ENCODE data around the gene BNIP2. TPM values are rescaled to one million over a fixed set of nuclear protein-coding genes. Genes with fewer than 3 reads are reported as not detected.

BNIP2 gene
- total and polyA plus RNA-seq, 2 donors, result 63.9 to 66.9 TPM

GRCh38 chr15:59678620-59679019 lies 10.5 kb downstream of the BNIP2 start:
- Histone ChIP-seq H3K36me3 (ENCODE audit: control insufficient read depth in 2 of 2, insufficient read depth in 2 of 2, low read length in 1 of 2) (peaks cover 42 to 68% of the 10 kb centered on the region in 2 donors), H3K27me3 (ENCODE audit: control insufficient read depth in 2 of 2, insufficient read depth in 1 of 2, low read length in 1 of 2) (no peaks in the 10 kb centered on the region), H3K27ac (ENCODE audit: low read depth in 1 of 2, low read length in 1 of 2) (no peak overlapping the region), H3K4me1 (ENCODE audit: control insufficient read depth in 2 of 2, insufficient read depth in 2 of 2, low read length in 2 of 2) (no peaks in the 10 kb centered on the region), H3K9me3 (ENCODE audit: control insufficient read depth in 2 of 2, insufficient read depth in 1 of 2, low read length in 1 of 2) (no peaks in the 10 kb centered on the region), H3K4me3 (ENCODE audit: low read length in 2 of 2) (no peak overlapping the region)
- DNase-seq (ENCODE audit: low read depth in 6 of 9, low spot score in 9 of 9), result no peak
- 89% methylated on average over 1 of the region's 1 CpG for WGBS

- no peak for DNase-seq (ENCODE audit: low read depth in 6 of 9, low spot score in 9 of 9)
- Histone ChIP-seq H3K27ac (ENCODE audit: low read depth in 1 of 2, low read length in 1 of 2) (no peak overlapping the region), H3K4me3 (ENCODE audit: low read length in 2 of 2) (no peak overlapping the region), H3K27me3 (ENCODE audit: control insufficient read depth in 2 of 2, insufficient read depth in 1 of 2, low read length in 1 of 2) (no peaks in the 10 kb centered on the region), H3K4me1 (ENCODE audit: control insufficient read depth in 2 of 2, insufficient read depth in 2 of 2, low read length in 2 of 2) (no peaks in the 10 kb centered on the region), H3K9me3 (ENCODE audit: control insufficient read depth in 2 of 2, insufficient read depth in 1 of 2, low read length in 1 of 2) (no peaks in the 10 kb centered on the region), H3K36me3 (ENCODE audit: control insufficient read depth in 2 of 2, insufficient read depth in 2 of 2, low read length in 1 of 2) (peaks cover 46 to 72% of the 10 kb centered on the region in 2 donors)
- WGBS, result 96% methylated on average over 1 of the region's 1 CpG
Measured at GRCh38 chr15:59678172-59678571, 10.9 kb downstream of the BNIP2 start.

GRCh38 chr15:59676565-59676964 lies 12.6 kb downstream of the BNIP2 start:
- Histone ChIP-seq H3K36me3 (ENCODE audit: control insufficient read depth in 2 of 2, insufficient read depth in 2 of 2, low read length in 1 of 2) (peaks cover 51 to 81% of the 10 kb centered on the region in 2 donors), H3K9me3 (ENCODE audit: control insufficient read depth in 2 of 2, insufficient read depth in 1 of 2, low read length in 1 of 2) (no peaks in the 10 kb centered on the region), H3K4me3 (ENCODE audit: low read length in 2 of 2) (no peak overlapping the region), H3K4me1 (ENCODE audit: control insufficient read depth in 2 of 2, insufficient read depth in 2 of 2, low read length in 2 of 2) (no peaks in the 10 kb centered on the region), H3K27ac (ENCODE audit: low read depth in 1 of 2, low read length in 1 of 2) (no peak overlapping the region), H3K27me3 (ENCODE audit: control insufficient read depth in 2 of 2, insufficient read depth in 1 of 2, low read length in 1 of 2) (no peaks in the 10 kb centered on the region)
- 99% methylated on average over 23 of the region's 23 CpGs for WGBS
- DNase-seq (ENCODE audit: low read depth in 6 of 9, low spot score in 9 of 9), result no peak

GRCh38 chr15:59674361-59674877 lies 14.7 kb downstream of the BNIP2 start:
- no peak overlapping the region for H3K27ac ChIP-seq (ENCODE audit: low read depth in 1 of 2, low read length in 1 of 2)
- no peak for DNase-seq (ENCODE audit: low read depth in 6 of 9, low spot score in 9 of 9)
- no peak overlapping the region for H3K4me3 ChIP-seq (ENCODE audit: low read length in 2 of 2)
- H3K36me3 ChIP-seq (ENCODE audit: control insufficient read depth in 2 of 2, insufficient read depth in 2 of 2, low read length in 1 of 2), result peaks cover 40 to 76% of the 10 kb centered on the region in 2 donors
- no peaks in the 10 kb centered on the region for H3K9me3 ChIP-seq (ENCODE audit: control insufficient read depth in 2 of 2, insufficient read depth in 1 of 2, low read length in 1 of 2)
- no peaks in the 10 kb centered on the region for H3K27me3 ChIP-seq (ENCODE audit: control insufficient read depth in 2 of 2, insufficient read depth in 1 of 2, low read length in 1 of 2)
- no peaks in the 10 kb centered on the region for H3K4me1 ChIP-seq (ENCODE audit: control insufficient read depth in 2 of 2, insufficient read depth in 2 of 2, low read length in 2 of 2)
- WGBS, result 97% methylated on average over 3 of the region's 3 CpGs

- Histone ChIP-seq H3K27me3 (ENCODE audit: control insufficient read depth in 2 of 2, insufficient read depth in 1 of 2, low read length in 1 of 2) (no peaks in the 10 kb centered on the region), H3K27ac (ENCODE audit: low read depth in 1 of 2, low read length in 1 of 2) (no peak overlapping the region), H3K4me1 (ENCODE audit: control insufficient read depth in 2 of 2, insufficient read depth in 2 of 2, low read length in 2 of 2) (no peaks in the 10 kb centered on the region), H3K9me3 (ENCODE audit: control insufficient read depth in 2 of 2, insufficient read depth in 1 of 2, low read length in 1 of 2) (no peaks in the 10 kb centered on the region), H3K36me3 (ENCODE audit: control insufficient read depth in 2 of 2, insufficient read depth in 2 of 2, low read length in 1 of 2) (peaks cover 26 to 67% of the 10 kb centered on the region in 2 donors), H3K4me3 (ENCODE audit: low read length in 2 of 2) (no peak overlapping the region)
- 87% methylated on average over 8 of the region's 8 CpGs for WGBS
- no peak for DNase-seq (ENCODE audit: low read depth in 6 of 9, low spot score in 9 of 9)
Measured at GRCh38 chr15:59668556-59668955, 20.6 kb downstream of the BNIP2 start.

- H3K4me3 ChIP-seq (ENCODE audit: low read length in 2 of 2), result no peak overlapping the region
- DNase-seq (ENCODE audit: low read depth in 6 of 9, low spot score in 9 of 9), result no peak
- H3K27ac ChIP-seq (ENCODE audit: low read depth in 1 of 2, low read length in 1 of 2), result no peak overlapping the region
- 94% methylated on average over 1 of the region's 1 CpG for WGBS
- peaks cover 0 to 4% of the 10 kb centered on the region in 2 donors for H3K4me1 ChIP-seq (ENCODE audit: control insufficient read depth in 2 of 2, insufficient read depth in 2 of 2, low read length in 2 of 2)
- peaks cover 15 to 47% of the 10 kb centered on the region in 2 donors for H3K36me3 ChIP-seq (ENCODE audit: control insufficient read depth in 2 of 2, insufficient read depth in 2 of 2, low read length in 1 of 2)
- H3K9me3 ChIP-seq (ENCODE audit: control insufficient read depth in 2 of 2, insufficient read depth in 1 of 2, low read length in 1 of 2), result no peaks in the 10 kb centered on the region
- no peaks in the 10 kb centered on the region for H3K27me3 ChIP-seq (ENCODE audit: control insufficient read depth in 2 of 2, insufficient read depth in 1 of 2, low read length in 1 of 2)
Measured at GRCh38 chr15:59662260-59662659, 26.9 kb downstream of the BNIP2 start.

GRCh38 chr15:59659366-59659765 lies 29.8 kb downstream of the BNIP2 start:
- WGBS, result 95% methylated on average over 1 of the region's 1 CpG
- DNase-seq (ENCODE audit: low read depth in 6 of 9, low spot score in 9 of 9), result no peak
- Histone ChIP-seq H3K27ac (ENCODE audit: low read depth in 1 of 2, low read length in 1 of 2) (no peak overlapping the region), H3K4me1 (ENCODE audit: control insufficient read depth in 2 of 2, insufficient read depth in 2 of 2, low read length in 2 of 2) (peaks cover 3 to 4% of the 10 kb centered on the region in 2 donors), H3K9me3 (ENCODE audit: control insufficient read depth in 2 of 2, insufficient read depth in 1 of 2, low read length in 1 of 2) (no peaks in the 10 kb centered on the region), H3K27me3 (ENCODE audit: control insufficient read depth in 2 of 2, insufficient read depth in 1 of 2, low read length in 1 of 2) (no peaks in the 10 kb centered on the region), H3K4me3 (ENCODE audit: low read length in 2 of 2) (no peak overlapping the region), H3K36me3 (ENCODE audit: control insufficient read depth in 2 of 2, insufficient read depth in 2 of 2, low read length in 1 of 2) (peaks cover 5 to 31% of the 10 kb centered on the region in 2 donors)

- H3K9me3 ChIP-seq (ENCODE audit: control insufficient read depth in 2 of 2, insufficient read depth in 1 of 2, low read length in 1 of 2), result no peaks in the 10 kb centered on the region
- no peaks in the 10 kb centered on the region for H3K27me3 ChIP-seq (ENCODE audit: control insufficient read depth in 2 of 2, insufficient read depth in 1 of 2, low read length in 1 of 2)
- peaks cover 3 to 4% of the 10 kb centered on the region in 2 donors for H3K4me1 ChIP-seq (ENCODE audit: control insufficient read depth in 2 of 2, insufficient read depth in 2 of 2, low read length in 2 of 2)
- WGBS, result 48% methylated on average over 23 of the region's 23 CpGs
- DNase-seq (ENCODE audit: low read depth in 6 of 9, low spot score in 9 of 9), result no peak
- H3K36me3 ChIP-seq (ENCODE audit: control insufficient read depth in 2 of 2, insufficient read depth in 2 of 2, low read length in 1 of 2), result peaks cover 9 to 36% of the 10 kb centered on the region in 2 donors
- peak overlapping the region; percentile 71 to 82 for H3K4me3 ChIP-seq (ENCODE audit: low read length in 2 of 2)
- peak overlapping the region; percentile 64 to 90 for H3K27ac ChIP-seq (ENCODE audit: low read depth in 1 of 2, low read length in 1 of 2)
Measured at GRCh38 chr15:59657635-59658125, 31.4 kb downstream of the BNIP2 start.

- peak; percentile 73 to 93 (median 86) for DNase-seq (ENCODE audit: low read depth in 6 of 9, low spot score in 9 of 9)
- H3K27me3 ChIP-seq (ENCODE audit: control insufficient read depth in 2 of 2, insufficient read depth in 1 of 2, low read length in 1 of 2), result no peaks in the 10 kb centered on the region
- under 1% methylated on average over 59 of the region's 59 CpGs for WGBS
- no peaks in the 10 kb centered on the region for H3K9me3 ChIP-seq (ENCODE audit: control insufficient read depth in 2 of 2, insufficient read depth in 1 of 2, low read length in 1 of 2)
- peak within 1 kb of the TSS; percentile 79 to 90 for H3K27ac ChIP-seq (ENCODE audit: low read depth in 1 of 2, low read length in 1 of 2)
- H3K4me3 ChIP-seq (ENCODE audit: low read length in 2 of 2), result peak within 1 kb of the TSS; percentile 71 to 82
- peaks cover 12 to 35% of the 10 kb centered on the region in 2 donors for H3K36me3 ChIP-seq (ENCODE audit: control insufficient read depth in 2 of 2, insufficient read depth in 2 of 2, low read length in 1 of 2)
- H3K4me1 ChIP-seq (ENCODE audit: control insufficient read depth in 2 of 2, insufficient read depth in 2 of 2, low read length in 2 of 2), result peaks cover 3 to 4% of the 10 kb centered on the region in 2 donors
Measured at GRCh38 chr15:59656897-59657634, 32.1 kb downstream of the BNIP2 start, which contains the start of gene GTF2A2. TSS of gene GTF2A2 (minus strand) at chr15:59657515. CDS start at chr15:59652277, 5,238 bp downstream.

Measured in thymus (tissue), 11 donors.